Measurements from ENCODE around the gene SAMD7. TPM values are rescaled to one million over a fixed set of nuclear protein-coding genes. Genes with fewer than 3 reads are reported as not detected.

Gene SAMD7
- total and polyA plus RNA-seq, 2 of the 13 experiments (the other 11 are each of a cell fraction or from before 2014, with no cell fraction given): not detected

- H3K4me1 ChIP-seq (ENCODE audit: insufficient read depth, low read length): no peaks in the 10 kb centered on the region
- no peak overlapping the region for H3K27ac ChIP-seq (ENCODE audit: extremely low read length, insufficient read depth, low read length)
- no peaks in the 10 kb centered on the region for H3K79me2 ChIP-seq (ENCODE audit: insufficient read depth, low read length)
- H2AFZ ChIP-seq (ENCODE audit: low read length): no peak overlapping the region
- H3K36me3 ChIP-seq (replicated peaks in 1 of 2; ENCODE audit: control insufficient read depth in 1 of 2, insufficient read depth in 2 of 2, low read length in 2 of 2): no peaks in the 10 kb centered on the region
- ATAC-seq (no peak), DNase-seq (ENCODE audit: low spot score) (no peak), FAIRE-seq (no peak)
- no peak overlapping the region for H3K4me3 ChIP-seq (replicated peaks in 1 of 3; ENCODE audit: insufficient read depth in 1 of 3, low read depth in 2 of 3, low read length in 3 of 3)
- 32% methylated on average over 6 of the region's 6 CpGs for WGBS (ENCODE audit: low lambda C conversion rate)
- ChIA-PET POLR2A (no interaction called here), CTCF (ENCODE audit: low intra/inter-chr PET ratio, low total read pairs) (no interaction called here)
- no peaks in the 10 kb centered on the region; a peak in 2 of 5 replicates for H3K27me3 ChIP-seq (ENCODE audit: control insufficient read depth in 1 of 2, insufficient read depth in 2 of 2, low read length in 2 of 2)
- intact Hi-C loops (cut with micrococcal nuclease; ENCODE audit: unreplicated experiment): no loop called here
- no peak overlapping the region for H3K9ac ChIP-seq (ENCODE audit: insufficient read depth, low read depth, low read length)
- H3K9me3 ChIP-seq (ENCODE audit: low read length): peaks cover 19% of the 10 kb centered on the region
- in situ Hi-C loops (cut with HindIII; ENCODE audit: extremely low pct_ligation_motif_present, low pct_unique_long_range_greater_than_20kb): no loop called here
- TF ChIP-seq ATF6 (CRISPR knock-in tag; conservative IDR thresholded peaks at IDR 0.05) (no peak), EEA1 (CRISPR knock-in tag; IDR thresholded peaks at IDR 0.05; ENCODE audit: borderline replicate concordance) (no peak), NAIF1 (CRISPR knock-in tag; IDR thresholded peaks at IDR 0.05; ENCODE audit: borderline replicate concordance) (no peak), ZFAT (CRISPR knock-in tag; conservative IDR thresholded peaks at IDR 0.05) (no peak)
- BruUV-seq (replicated peaks): no TSS peak
- H3K4me2 ChIP-seq (ENCODE audit: low read depth, low read length): no peak overlapping the region
- H4K20me1 ChIP-seq (ENCODE audit: insufficient read depth, low read length): no peaks in the 10 kb centered on the region
These were observed 6.0 kb upstream of the SAMD7 start for GRCh38 chr3:169905404-169905803.

- POLR2A ChIA-PET: no interaction called here
- no peak for FAIRE-seq
- CTCF ChIA-PET (ENCODE audit: low intra/inter-chr PET ratio, low total read pairs): no interaction called here
- Histone ChIP-seq H3K4me3 (replicated peaks in 1 of 3; ENCODE audit: insufficient read depth in 1 of 3, low read depth in 2 of 3, low read length in 3 of 3) (no peak overlapping the region), H3K9me3 (ENCODE audit: low read length) (no peaks in the 10 kb centered on the region), H3K27ac (ENCODE audit: extremely low read length, insufficient read depth, low read length) (no peak overlapping the region), H3K9ac (ENCODE audit: insufficient read depth, low read depth, low read length) (no peak overlapping the region), H3K4me1 (ENCODE audit: insufficient read depth, low read length) (no peaks in the 10 kb centered on the region), H3K27me3 (ENCODE audit: control insufficient read depth in 1 of 2, insufficient read depth in 2 of 2, low read length in 2 of 2) (no peaks in the 10 kb centered on the region; a peak in 1 of 5 replicates), H3K4me2 (ENCODE audit: low read depth, low read length) (no peak overlapping the region), H2AFZ (ENCODE audit: low read length) (no peak overlapping the region), H3K36me3 (replicated peaks in 1 of 2; ENCODE audit: control insufficient read depth in 1 of 2, insufficient read depth in 2 of 2, low read length in 2 of 2) (no peaks in the 10 kb centered on the region), H4K20me1 (ENCODE audit: insufficient read depth, low read length) (no peaks in the 10 kb centered on the region), H3K79me2 (ENCODE audit: insufficient read depth, low read length) (no peaks in the 10 kb centered on the region)
- no peak for DNase-seq (ENCODE audit: low spot score)
- no peak for ATAC-seq
- in situ Hi-C loops (cut with HindIII; ENCODE audit: extremely low pct_ligation_motif_present, low pct_unique_long_range_greater_than_20kb) (no loop called here), intact Hi-C loops (cut with micrococcal nuclease; ENCODE audit: unreplicated experiment) (no loop called here)
- TF ChIP-seq ZNF24 (IDR thresholded peaks at IDR 0.05) (no peak), AFF4 (CRISPR knock-in tag; IDR thresholded peaks at IDR 0.05) (no peak), E2F5 (CRISPR knock-in tag; conservative IDR thresholded peaks at IDR 0.05) (no peak), TIGD3 (CRISPR knock-in tag; IDR thresholded peaks at IDR 0.05; ENCODE audit: borderline replicate concordance) (no peak), PHF21A (CRISPR knock-in tag; IDR thresholded peaks at IDR 0.05) (no peak), ZNF891 (CRISPR knock-in tag; IDR thresholded peaks at IDR 0.05) (no peak), RFX1 (IDR thresholded peaks at IDR 0.05) (no peak)
- BruUV-seq (replicated peaks): no TSS peak
These were observed 3.9 kb upstream of the SAMD7 start for GRCh38 chr3:169907476-169907875.
